Measurements from ENCODE around the gene ZGPAT.

DNA sequence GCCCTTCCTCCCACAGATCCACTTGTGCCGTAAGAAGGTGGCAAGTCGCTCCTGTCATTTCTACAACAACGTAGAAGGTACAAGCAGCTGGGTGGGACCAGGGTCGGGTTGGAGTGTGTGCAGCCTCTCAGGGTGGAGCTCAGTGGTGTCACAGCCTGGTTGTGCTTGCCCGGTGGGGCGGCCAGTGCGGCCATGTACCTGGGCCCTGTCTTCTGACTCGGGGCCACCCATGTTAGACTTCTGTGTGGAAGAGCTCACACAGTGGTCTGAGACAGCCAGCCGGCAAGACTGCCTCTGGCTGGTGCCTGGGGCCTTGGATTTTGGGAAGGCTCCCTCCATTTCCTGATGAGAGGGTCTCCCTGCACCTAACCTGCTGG, 45.0 kb upstream of the ZGPAT start:
- no peak for TF ChIP-seq EZH2 (IDR thresholded peaks at IDR 0.05)
- no peak for TF ChIP-seq POLR2AphosphoS5 (IDR thresholded peaks at IDR 0.05; ENCODE audit: borderline replicate concordance, low read depth, low read length)
- no peak for TF ChIP-seq FOXP2 (optimal IDR thresholded peaks at IDR 0.05; ENCODE audit: control extremely low read depth, extremely low read length, insufficient read depth)

All from SK-N-MC (cell line).